Spleen (tissue), 7 donors: ENCODE data around the gene ANKRD2.

ENCODE experiments used
- POLR2A ChIP-seq, 3 donors: fragments of 450-650 bp; IDR thresholded peaks; one replicate each; pipeline ENCODE4 v1.5.1; 2017; ENCODE audit warnings: antibody characterized with exemption in 3 of 3, mild to moderate bottlenecking in 1 of 3
- POLR2AphosphoS5 ChIP-seq, 3 donors: sonication (generic); formaldehyde crosslinking; IDR thresholded peaks; one replicate each; pipeline ENCODE4 v1.5.1; 2017; ENCODE audit warnings: antibody characterized with exemption in 3 of 3
- TF ChIP-seq, protein P1 (sequence below), 11 experiments: fragments of 200-600 bp in 7 of 11; fragments of 450-650 bp in 4 of 11; sonication (generic) in 4 of 11; IDR thresholded peaks in 8 of 11; conservative IDR thresholded peaks in 3 of 11; 1 replicate in 7 of 11; 2 replicates in 4 of 11; pipeline versions ENCODE4 v1.4.0 to v1.8.0; 2016 to 2021; ENCODE audit warnings: antibody characterized with exemption in 11 of 11, inconsistent platforms in 4 of 11, mild to moderate bottlenecking in 1 of 11
- donor health status: DM: no; HTN: no; CAD: no; lungs with moderate emphysema.
- donor health status: DM: no; HTN: no; CAD: no.
- donor health status: DM: no; HTN: no; CAD: no.

- TF ChIP-seq POLR2A (IDR thresholded peaks at IDR 0.05) = no peak
- TF ChIP-seq, protein P1, sequence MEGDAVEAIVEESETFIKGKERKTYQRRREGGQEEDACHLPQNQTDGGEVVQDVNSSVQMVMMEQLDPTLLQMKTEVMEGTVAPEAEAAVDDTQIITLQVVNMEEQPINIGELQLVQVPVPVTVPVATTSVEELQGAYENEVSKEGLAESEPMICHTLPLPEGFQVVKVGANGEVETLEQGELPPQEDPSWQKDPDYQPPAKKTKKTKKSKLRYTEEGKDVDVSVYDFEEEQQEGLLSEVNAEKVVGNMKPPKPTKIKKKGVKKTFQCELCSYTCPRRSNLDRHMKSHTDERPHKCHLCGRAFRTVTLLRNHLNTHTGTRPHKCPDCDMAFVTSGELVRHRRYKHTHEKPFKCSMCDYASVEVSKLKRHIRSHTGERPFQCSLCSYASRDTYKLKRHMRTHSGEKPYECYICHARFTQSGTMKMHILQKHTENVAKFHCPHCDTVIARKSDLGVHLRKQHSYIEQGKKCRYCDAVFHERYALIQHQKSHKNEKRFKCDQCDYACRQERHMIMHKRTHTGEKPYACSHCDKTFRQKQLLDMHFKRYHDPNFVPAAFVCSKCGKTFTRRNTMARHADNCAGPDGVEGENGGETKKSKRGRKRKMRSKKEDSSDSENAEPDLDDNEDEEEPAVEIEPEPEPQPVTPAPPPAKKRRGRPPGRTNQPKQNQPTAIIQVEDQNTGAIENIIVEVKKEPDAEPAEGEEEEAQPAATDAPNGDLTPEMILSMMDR (IDR thresholded peaks at IDR 0.05 in 8 of 11, conservative IDR thresholded peaks at IDR 0.05 in 3 of 11) = no peak
- no peak for TF ChIP-seq POLR2AphosphoS5 (IDR thresholded peaks at IDR 0.05)
Observed at GRCh38 chr10:97600616-97601015, 28.0 kb downstream of the ANKRD2 start.
